H7 (cell line): ENCODE results near the gene FKBP10. TPM values are rescaled to one million over a fixed set of nuclear protein-coding genes. Genes with fewer than 3 reads are reported as not detected.

ENCODE experiments used
- DNase-seq: peaks from one replicate; pipeline ENCODE4 v3.0.0; 2012
- H3K27me3 ChIP-seq: 2 replicates; pipeline ENCODE4 v1.6.0; 2011; ENCODE audit warnings: mild to moderate bottlenecking, low read length; ENCODE audit not compliant: control insufficient read depth, insufficient read depth
- H3K36me3 ChIP-seq: replicated peaks from 2 replicates; pipeline ENCODE4 v1.5.1; 2011; ENCODE audit warnings: low read length; ENCODE audit not compliant: control insufficient read depth, insufficient read depth
- H3K4me3 ChIP-seq: 2 replicates; pipeline ENCODE4 v1.5.1; 2011; ENCODE audit warnings: low read depth, mild to moderate bottlenecking, control low read depth, low read length, moderate library complexity; ENCODE audit not compliant: insufficient read depth
- total RNA-seq: library from RNA; depleted of rRNA; stranded (reverse); fragments of >200 nt; shearing (Covaris generic); gene quantifications from 2 replicates; pipeline ENCODE4 v1.2.3, GENCODE V29; 2014

FKBP10 gene
- total RNA-seq, 1 experiment from 2014 or later: 206 TPM

GRCh38 chr17:41792845-41793783 is 19.7 kb upstream of the FKBP10 start:
- H3K36me3 ChIP-seq: no peaks in the 10 kb centered on the region
- peak; percentile 61 for DNase-seq
- peaks cover 4% of the 10 kb centered on the region for H3K27me3 ChIP-seq
- peak overlapping the region; percentile 15; the same call in 1 of the 2 replicates for H3K4me3 ChIP-seq

GRCh38 chr17:41793784-41794539 is 18.8 kb upstream of the FKBP10 start:
- Histone ChIP-seq H3K4me3 (no peak overlapping the region; the same call in 1 of the 2 replicates), H3K27me3 (peaks cover 4% of the 10 kb centered on the region), H3K36me3 (no peaks in the 10 kb centered on the region)
- peak; percentile 82 for DNase-seq

GRCh38 chr17:41794540-41794975 is 18.2 kb upstream of the FKBP10 start:
- no peak overlapping the region for H3K4me3 ChIP-seq
- DNase-seq: peak; percentile 28
- no peaks in the 10 kb centered on the region for H3K36me3 ChIP-seq
- H3K27me3 ChIP-seq: peaks cover 4% of the 10 kb centered on the region

GRCh38 chr17:41796121-41796895 is 16.5 kb upstream of the FKBP10 start:
- H3K27me3 ChIP-seq: peaks cover 4% of the 10 kb centered on the region; the same call in 1 of the 2 replicates
- H3K4me3 ChIP-seq: no peak overlapping the region
- DNase-seq: no peak
- H3K36me3 ChIP-seq: no peaks in the 10 kb centered on the region

GRCh38 chr17:41797377-41797776 is 15.4 kb upstream of the FKBP10 start:
- no peak for DNase-seq
- Histone ChIP-seq H3K27me3 (peaks cover 4% of the 10 kb centered on the region; the same call in 1 of the 2 replicates), H3K36me3 (no peaks in the 10 kb centered on the region), H3K4me3 (no peak overlapping the region)

GRCh38 chr17:41799366-41799765 is 13.4 kb upstream of the FKBP10 start:
- H3K27me3 ChIP-seq: no peaks in the 10 kb centered on the region
- peak; percentile 49 for DNase-seq

GRCh38 chr17:41800601-41801373 is 12.0 kb upstream of the FKBP10 start:
- no peaks in the 10 kb centered on the region for H3K36me3 ChIP-seq
- 0 out of 2 replicates have a peak overlapping the region, but pooled peaks have one; percentile 2 for H3K4me3 ChIP-seq
- DNase-seq: peak; percentile 94
- H3K27me3 ChIP-seq: no peaks in the 10 kb centered on the region

More at GRCh38 chr17:41799366-41799765, 13.4 kb upstream of the FKBP10 start:
- H3K36me3 ChIP-seq: no peaks in the 10 kb centered on the region
- no peak overlapping the region for H3K4me3 ChIP-seq

- Histone ChIP-seq H3K27me3 (no peaks in the 10 kb centered on the region), H3K4me3 (no peak overlapping the region), H3K36me3 (no peaks in the 10 kb centered on the region)
- DNase-seq: peak; percentile 93
These were observed 11.2 kb upstream of the FKBP10 start for GRCh38 chr17:41801374-41802271.

- no peaks in the 10 kb centered on the region for H3K27me3 ChIP-seq
- H3K4me3 ChIP-seq: no peak overlapping the region
- peaks cover 2% of the 10 kb centered on the region for H3K36me3 ChIP-seq
- peak; percentile 28 for DNase-seq
These were observed 9.5 kb upstream of the FKBP10 start for GRCh38 chr17:41803049-41804020.

- Histone ChIP-seq H3K4me3 (no peak overlapping the region), H3K36me3 (peaks cover 2% of the 10 kb centered on the region), H3K27me3 (peaks cover 10% of the 10 kb centered on the region)
- no peak for DNase-seq
These were observed 5.9 kb upstream of the FKBP10 start for GRCh38 chr17:41806685-41807445.

- peak; percentile 87 for DNase-seq
- Histone ChIP-seq H3K36me3 (peaks cover 2% of the 10 kb centered on the region), H3K4me3 (peak overlapping the region; percentile 82), H3K27me3 (peaks cover 10% of the 10 kb centered on the region)
These were observed 1.9 kb upstream of the FKBP10 start for GRCh38 chr17:41810659-41811548.
